GM23248 (cell line): ENCODE measurements around the gene LSAMP.

Experiments used
- EZH2 ChIP-seq: fragments of 200-600 bp; sonication (generic); IDR thresholded peaks from 2 replicates; pipeline ENCODE4 v1.6.1; 2018; ENCODE audit warnings: antibody characterized with exemption, mild to moderate bottlenecking; ENCODE audit not compliant: insufficient read depth, poor library complexity, severe bottlenecking
- EZH2phosphoT487 ChIP-seq: fragments of 200-600 bp; sonication (generic); IDR thresholded peaks from 2 replicates; pipeline ENCODE4 v1.6.1; 2018; ENCODE audit warnings: antibody characterized with exemption, moderate library complexity, mild to moderate bottlenecking, low read depth; ENCODE audit not compliant: insufficient read depth

GRCh38 chr3:116445311-116445841 lies at the start of gene LSAMP:
- TF ChIP-seq EZH2 (no peak), EZH2phosphoT487 (no peak)
